ENCODE data around the gene ECI1.
A peak's percentile ranks its signal among the peaks of the same experiment; 100 is the strongest.
"Not testable (repeated sequence)": the region's sequence is repeated elsewhere in the genome, so short reads cannot be mapped to it uniquely, and the experiment has no call there.

The ECI1 gene

GRCh38 chr16:2211923-2212347 lies 39.5 kb downstream of the ECI1 start:
- no peak for DNase-seq (ENCODE audit: low read depth in 2 of 2, low spot score in 1 of 2)

GRCh38 chr16:2210386-2211365 lies 40.7 kb downstream of the ECI1 start, which contains the start of gene BRICD5:
TSS of gene BRICD5 (minus strand) at chr16:2210863. CDS start at chr16:2210833, 30 bp downstream.
- DNase-seq (ENCODE audit: low read depth in 2 of 2, low spot score in 1 of 2), result no peak

- DNase-seq (ENCODE audit: low read depth in 2 of 2, low spot score in 1 of 2), result no peak
These were observed 41.4 kb downstream of the ECI1 start for GRCh38 chr16:2210009-2210332.

GRCh38 chr16:2209258-2210008 lies 42.0 kb downstream of the ECI1 start:
- no peak for DNase-seq (ENCODE audit: low read depth in 2 of 2, low spot score in 1 of 2)

- no peak for DNase-seq (ENCODE audit: low read depth in 2 of 2, low spot score in 1 of 2)
These were observed 42.6 kb downstream of the ECI1 start for GRCh38 chr16:2208772-2209171.

GRCh38 chr16:2208308-2208707 lies 43.1 kb downstream of the ECI1 start:
- DNase-seq (ENCODE audit: low read depth in 2 of 2, low spot score in 1 of 2), result no peak

- no peak for DNase-seq (ENCODE audit: low read depth in 2 of 2, low spot score in 1 of 2)
These were observed 43.5 kb downstream of the ECI1 start for GRCh38 chr16:2207872-2208271.

- no peak for DNase-seq (ENCODE audit: low read depth in 2 of 2, low spot score in 1 of 2)
These were observed 44.5 kb downstream of the ECI1 start for GRCh38 chr16:2206780-2207433.

- no peak for DNase-seq (ENCODE audit: low read depth in 2 of 2, low spot score in 1 of 2)
These were observed 45.0 kb downstream of the ECI1 start for GRCh38 chr16:2206420-2206779.

GRCh38 chr16:2205967-2206313 lies 45.4 kb downstream of the ECI1 start:
- no peak for DNase-seq (ENCODE audit: low read depth in 2 of 2, low spot score in 1 of 2)

- DNase-seq (ENCODE audit: low read depth in 2 of 2, low spot score in 1 of 2), result peak; percentile 75
These were observed 46.1 kb downstream of the ECI1 start, which contains the start of gene MLST8 for GRCh38 chr16:2205104-2205966. TSS of gene MLST8 (plus strand) at chr16:2205454. CDS start at chr16:2206086, 632 bp downstream.

GRCh38 chr16:2204416-2205103 lies 46.8 kb downstream of the ECI1 start:
- DNase-seq (ENCODE audit: low read depth in 2 of 2, low spot score in 1 of 2), result no peak

- DNase-seq (ENCODE audit: low read depth in 2 of 2, low spot score in 1 of 2), result not testable (repeated sequence)
These were observed 48.2 kb downstream of the ECI1 start for GRCh38 chr16:2203119-2203688.

- no peak for DNase-seq (ENCODE audit: low read depth in 2 of 2, low spot score in 1 of 2)
These were observed 51.1 kb downstream of the ECI1 start for GRCh38 chr16:2200313-2200712.

GRCh38 chr16:2199621-2200139 lies 51.7 kb downstream of the ECI1 start:
- no peak for DNase-seq (ENCODE audit: low read depth in 2 of 2, low spot score in 1 of 2)

GRCh38 chr16:2199095-2199494 lies 52.3 kb downstream of the ECI1 start:
- no peak for DNase-seq (ENCODE audit: low read depth in 2 of 2, low spot score in 1 of 2)

GRCh38 chr16:2198283-2198682 lies 53.1 kb downstream of the ECI1 start:
- no peak for DNase-seq (ENCODE audit: low read depth in 2 of 2, low spot score in 1 of 2)

- DNase-seq (ENCODE audit: low read depth in 2 of 2, low spot score in 1 of 2), result no peak
These were observed 53.6 kb downstream of the ECI1 start for GRCh38 chr16:2197765-2198164.

GRCh38 chr16:2196981-2197511 lies 54.3 kb downstream of the ECI1 start:
- DNase-seq (ENCODE audit: low read depth in 2 of 2, low spot score in 1 of 2), result no peak
